Loucy (cell line): ENCODE data around the gene BACH2.
A peak's percentile ranks its signal among the peaks of the same experiment; 100 is the strongest.

ENCODE experiments used
- H2AFZ ChIP-seq: fragments of 200-600 bp; sonication (generic); 2 replicates; pipeline ENCODE4 v1.6.0; 2016; ENCODE audit warnings: antibody characterized with exemption, mild to moderate bottlenecking, low read length, moderate library complexity
- H3F3A ChIP-seq: fragments of 200-600 bp; 2 replicates; pipeline ENCODE4 v1.6.0; 2016; ENCODE audit warnings: antibody characterized with exemption, low read depth, mild to moderate bottlenecking
- H3K27me3 ChIP-seq: fragments of 200-600 bp; sonication (generic); 2 replicates; pipeline ENCODE4 v1.6.1; 2014; ENCODE audit warnings: low read length, mild to moderate bottlenecking; ENCODE audit not compliant: insufficient read depth, poor library complexity, severe bottlenecking
- H3K36me3 ChIP-seq: fragments of 200-600 bp; sonication (generic); 2 replicates; pipeline ENCODE4 v1.6.1; 2016; ENCODE audit warnings: low read length; ENCODE audit not compliant: insufficient read depth
- H3K4me1 ChIP-seq: fragments of 200-600 bp; sonication (generic); 2 replicates; pipeline ENCODE4 v1.5.1; 2014; ENCODE audit warnings: low read length, mild to moderate bottlenecking; ENCODE audit not compliant: insufficient read depth, poor library complexity, severe bottlenecking
- H3K4me2 ChIP-seq: fragments of 200-600 bp; sonication (generic); 2 replicates; pipeline ENCODE4 v1.6.0; 2014; ENCODE audit warnings: antibody characterized with exemption, low read length, low read depth, mild to moderate bottlenecking; ENCODE audit not compliant: poor library complexity, severe bottlenecking
- H3K4me3 ChIP-seq: fragments of 200-600 bp; sonication (generic); 2 replicates; pipeline ENCODE4 v1.5.1; 2014; ENCODE audit warnings: low read length, mild to moderate bottlenecking, mixed read lengths; ENCODE audit not compliant: poor library complexity, severe bottlenecking
- H3K79me2 ChIP-seq: fragments of 200-600 bp; sonication (generic); 2 replicates; pipeline ENCODE4 v1.6.1; 2014; ENCODE audit warnings: low read length; ENCODE audit not compliant: insufficient read depth
- H3K9ac ChIP-seq: fragments of 200-600 bp; sonication (generic); 2 replicates; pipeline ENCODE4 v1.6.0; 2014; ENCODE audit warnings: mild to moderate bottlenecking, low read depth, low read length, moderate library complexity; ENCODE audit not compliant: poor library complexity, severe bottlenecking
- H3K9me2 ChIP-seq: fragments of 200-600 bp; sonication (generic); replicated peaks from 2 replicates; pipeline ENCODE4 v1.6.1; 2016; ENCODE audit warnings: low read depth, low read length, mixed read lengths
- H3K9me3 ChIP-seq: fragments of 200-600 bp; sonication (generic); 2 replicates; pipeline ENCODE4 v1.6.1; 2014; ENCODE audit warnings: mild to moderate bottlenecking, antibody characterized with exemption, low read length, low read depth; ENCODE audit not compliant: insufficient read depth
- H4K20me1 ChIP-seq: fragments of 200-600 bp; sonication (generic); 2 replicates; pipeline ENCODE4 v1.6.0; 2014; ENCODE audit warnings: antibody characterized with exemption, low read length, mild to moderate bottlenecking; ENCODE audit not compliant: insufficient read depth, poor library complexity, severe bottlenecking
- CTCF ChIP-seq: fragments of 200-600 bp; sonication (generic); conservative IDR thresholded peaks from 2 replicates; pipeline ENCODE4 v1.5.1; 2014; ENCODE audit warnings: mild to moderate bottlenecking, antibody characterized with exemption, low read length
- EZH2phosphoT487 ChIP-seq: fragments of 200-600 bp; IDR thresholded peaks from 2 replicates; pipeline ENCODE4 v1.6.1; 2018; ENCODE audit warnings: antibody characterized with exemption, mild to moderate bottlenecking, moderate library complexity, borderline replicate concordance

The BACH2 gene

GRCh38 chr6:90180526-90180925, 116.1 kb downstream of the BACH2 start:
- Histone ChIP-seq H3K9ac (no peak overlapping the region), H3K4me3 (no peak overlapping the region), H3K9me3 (no peaks in the 10 kb centered on the region), H2AFZ (no peak overlapping the region), H3K79me2 (peaks cover 36% of the 10 kb centered on the region), H3F3A (no peaks in the 10 kb centered on the region), H3K4me1 (peaks cover 24% of the 10 kb centered on the region), H3K36me3 (peaks cover 7% of the 10 kb centered on the region; the same call in 1 of the 2 replicates), H4K20me1 (no peaks in the 10 kb centered on the region), H3K9me2 (no peaks in the 10 kb centered on the region), H3K4me2 (no peak overlapping the region), H3K27me3 (no peaks in the 10 kb centered on the region)
- no peak for TF ChIP-seq EZH2phosphoT487

- peaks cover 3% of the 10 kb centered on the region; the same call in 1 of the 2 replicates for H3K36me3 ChIP-seq
- H3K9me3 ChIP-seq: no peaks in the 10 kb centered on the region
- no peak overlapping the region for H3K9ac ChIP-seq
- no peaks in the 10 kb centered on the region for H4K20me1 ChIP-seq
- peaks cover 33% of the 10 kb centered on the region; the same call in 1 of the 2 replicates for H3K79me2 ChIP-seq
- H3K4me1 ChIP-seq: peaks cover 20% of the 10 kb centered on the region
- no peaks in the 10 kb centered on the region for H3K27me3 ChIP-seq
- no peaks in the 10 kb centered on the region for H3K9me2 ChIP-seq
- no peak overlapping the region for H3K4me3 ChIP-seq
- H3K4me2 ChIP-seq: no peak overlapping the region
- H2AFZ ChIP-seq: no peak overlapping the region
- peak; percentile 64 for TF ChIP-seq CTCF
- TF ChIP-seq EZH2phosphoT487: no peak
- no peaks in the 10 kb centered on the region for H3F3A ChIP-seq
Measured at GRCh38 chr6:90179190-90180169, 117.2 kb downstream of the BACH2 start.

GRCh38 chr6:90178384-90178855, 118.2 kb downstream of the BACH2 start:
- no peak overlapping the region for H2AFZ ChIP-seq
- no peak overlapping the region for H3K9ac ChIP-seq
- H3K9me2 ChIP-seq: no peaks in the 10 kb centered on the region
- peaks cover 20% of the 10 kb centered on the region for H3K4me1 ChIP-seq
- no peak overlapping the region for H3K4me3 ChIP-seq
- peaks cover 33% of the 10 kb centered on the region; the same call in 1 of the 2 replicates for H3K79me2 ChIP-seq
- H3K36me3 ChIP-seq: peaks cover 1% of the 10 kb centered on the region; the same call in 1 of the 2 replicates
- no peaks in the 10 kb centered on the region for H3K27me3 ChIP-seq
- no peak overlapping the region for H3K4me2 ChIP-seq
- TF ChIP-seq EZH2phosphoT487: no peak
- H3K9me3 ChIP-seq: 0 out of 2 replicates have a peak, but pooled peaks cover under 1% of the 10 kb centered on the region
- no peaks in the 10 kb centered on the region for H4K20me1 ChIP-seq
- H3F3A ChIP-seq: no peaks in the 10 kb centered on the region
